Thymus (tissue), 11 donors: ENCODE data around the gene SLC38A10. TPM values are rescaled to one million over a fixed set of nuclear protein-coding genes. Genes with fewer than 3 reads are reported as not detected.

ENCODE experiments used
- DNase-seq, 9 donors: peaks; one replicate each; pipeline ENCODE4 v3.0.0-alpha.2; 2013; ENCODE audit warnings: low spot score in 9 of 9, low read depth in 6 of 9, missing footprints in 1 of 9
- H3K27ac ChIP-seq, 2 donors: one replicate each; pipeline ENCODE4 v1.5.1; 2013; ENCODE audit warnings: control low read depth in 1 of 2, low read depth in 1 of 2, low read length in 1 of 2, mild to moderate bottlenecking in 1 of 2, moderate library complexity in 1 of 2
- H3K27me3 ChIP-seq, 2 donors: one replicate each; pipeline ENCODE4 v1.5.1; 2013; ENCODE audit warnings: low read length in 1 of 2; ENCODE audit not compliant: control insufficient read depth in 2 of 2, insufficient read depth in 1 of 2
- H3K36me3 ChIP-seq, 2 donors: one replicate each; pipeline ENCODE4 v1.5.1; 2013; ENCODE audit warnings: low read length in 1 of 2, mild to moderate bottlenecking in 1 of 2, moderate library complexity in 1 of 2; ENCODE audit not compliant: control insufficient read depth in 2 of 2, insufficient read depth in 2 of 2
- H3K4me1 ChIP-seq, 2 donors: one replicate each; pipeline ENCODE4 v1.5.1; 2013; ENCODE audit warnings: low read length in 2 of 2; ENCODE audit not compliant: control insufficient read depth in 2 of 2, insufficient read depth in 2 of 2
- H3K4me3 ChIP-seq, 2 donors: one replicate each; pipeline ENCODE4 v1.5.1; 2013; ENCODE audit warnings: low read length in 2 of 2, control low read depth in 1 of 2, mild to moderate bottlenecking in 1 of 2
- H3K9me3 ChIP-seq, 2 donors: one replicate each; pipeline ENCODE4 v1.5.1; 2013; ENCODE audit warnings: low read length in 1 of 2, mild to moderate bottlenecking in 1 of 2; ENCODE audit not compliant: control insufficient read depth in 2 of 2, insufficient read depth in 1 of 2
- WGBS: extraction: QIAGEN DNeasy Blood & Tissue Kit; methylation state at CpG from one replicate; pipeline ENCODE4 v1.1.7; 2013; 5-methylcytosine and 5-hydroxymethylcytosine counted together
- polyA plus RNA-seq: library from polyadenylated mRNA; stranded (reverse); fragments of 200-250 nt; gene quantifications from one replicate; pipeline ENCODE4 v1.2.3, GENCODE V29; 2013
- total RNA-seq: library from RNA; stranded (reverse); fragments of 120-200 nt; gene quantifications from one replicate; pipeline ENCODE4 v1.2.4, GENCODE V29; 2013
- donor health status: healthy.

Gene SLC38A10
- total and polyA plus RNA-seq, 2 donors = 21.0 to 63.6 TPM

DNA sequence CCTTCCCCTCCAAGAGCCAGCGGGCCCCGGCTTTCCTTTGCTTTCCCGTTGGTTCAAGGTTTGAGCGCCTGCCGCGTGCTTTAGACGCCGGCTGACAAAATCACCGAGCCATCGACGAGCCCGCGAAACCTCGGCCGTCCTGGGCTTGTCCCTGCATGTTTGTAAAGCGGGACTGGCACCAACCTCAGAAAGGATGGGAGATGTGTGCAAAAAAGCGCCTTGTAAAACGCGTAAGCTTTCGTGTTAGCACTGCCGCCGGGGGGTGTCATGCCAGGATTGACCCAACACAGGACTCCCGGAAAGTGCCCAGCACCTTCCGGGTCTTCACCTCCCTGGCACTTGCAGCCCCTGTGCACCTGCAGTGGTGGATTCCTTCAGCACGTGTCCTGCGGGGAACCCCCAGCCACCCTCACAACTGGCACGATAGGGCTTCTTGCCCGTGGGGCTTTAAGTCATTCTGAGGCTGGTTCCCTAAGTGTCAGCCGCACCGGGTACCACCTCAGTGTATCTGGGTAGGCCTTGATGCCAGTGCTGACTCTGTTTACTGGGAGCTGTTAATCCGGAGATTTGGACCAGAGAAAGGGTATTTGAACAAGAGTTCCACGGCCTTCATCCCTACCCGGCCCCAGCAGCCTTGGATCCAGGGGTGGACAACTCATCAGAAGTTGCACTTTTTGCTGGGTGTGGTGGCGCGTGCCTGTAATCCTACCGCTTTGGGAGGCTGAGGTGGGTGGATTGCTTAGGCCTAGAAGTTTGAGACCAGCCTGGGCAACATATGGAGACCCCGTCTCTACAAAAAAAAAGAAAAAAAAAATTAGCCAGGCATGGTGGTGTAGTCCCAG is 55.2 kb downstream of the SLC38A10 start:
- H3K27ac ChIP-seq = peak overlapping the region in 1 of 2 donors; percentile 2
- H3K27me3 ChIP-seq = no peaks in the 10 kb centered on the region
- DNase-seq = peak in 1 of 9 donors; percentile 33
- H3K9me3 ChIP-seq = no peaks in the 10 kb centered on the region
- peak overlapping the region; percentile 74 to 86 for H3K4me3 ChIP-seq
- 21% methylated on average over 37 of the region's 37 CpGs for WGBS
- H3K36me3 ChIP-seq = peaks cover 25 to 31% of the 10 kb centered on the region in 2 donors
- H3K4me1 ChIP-seq = peaks cover 19 to 37% of the 10 kb centered on the region in 2 donors

DNA sequence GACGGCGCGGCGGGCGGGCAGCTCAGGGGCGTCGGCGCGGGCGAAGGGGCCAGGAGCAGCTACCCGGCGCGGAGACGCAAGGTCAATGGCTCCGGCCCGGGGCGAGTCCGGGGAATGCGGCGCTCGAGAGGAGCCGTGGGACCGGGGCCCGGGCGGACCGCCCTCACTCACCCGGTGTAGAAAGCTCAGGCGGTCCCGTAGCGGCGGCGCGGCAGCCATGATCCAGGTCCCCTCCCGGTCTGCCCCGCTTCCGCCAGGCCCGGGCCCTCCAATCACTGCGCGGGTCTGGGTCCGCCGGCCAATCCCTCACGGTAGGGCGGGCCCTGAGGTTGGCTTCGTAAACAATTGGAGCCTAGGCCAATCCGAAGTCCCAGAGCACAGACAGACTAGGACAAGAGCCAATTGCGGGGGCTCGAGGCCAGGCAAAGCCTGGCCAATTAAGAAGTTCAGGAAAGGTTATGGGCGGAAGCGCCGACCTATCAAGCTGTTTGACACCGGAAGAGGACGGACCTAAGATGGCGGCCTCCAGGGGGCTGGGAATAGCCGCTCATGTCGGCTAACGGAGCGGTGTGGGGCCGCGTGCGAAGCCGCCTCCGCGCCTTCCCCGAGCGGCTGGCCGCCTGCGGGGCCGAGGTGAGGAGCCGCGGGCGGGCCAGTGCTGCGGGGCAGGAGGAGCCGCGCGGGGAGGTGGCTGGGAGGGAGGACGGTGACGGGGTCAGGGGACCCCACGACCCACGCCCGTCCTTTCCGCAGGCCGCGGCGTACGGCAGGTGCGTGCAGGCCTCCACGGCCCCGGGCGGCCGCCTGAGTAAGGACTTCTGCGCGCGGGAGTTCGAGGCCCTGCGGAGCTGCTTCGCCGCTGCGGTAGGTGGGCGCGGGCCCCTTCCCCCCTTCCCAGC is 56.0 kb downstream of the SLC38A10 start, which contains the start of the genes NDUFAF8 and TEPSIN:
TSS of gene NDUFAF8 (plus strand) at position 504 of the 899 bp plus-strand sequence. CDS start at position 550, 46 bp downstream.
TSS of gene TEPSIN (minus strand) at position 241 of the 899 bp plus-strand sequence. CDS start at position 219, 22 bp downstream.
- WGBS = under 1% methylated on average over 100 of the region's 100 CpGs
- no peaks in the 10 kb centered on the region for H3K9me3 ChIP-seq
- DNase-seq = peak; percentile 89 to 100 (median 98)
- H3K27ac ChIP-seq = peak within 1 kb of the TSS; percentile 2 to 84
- H3K36me3 ChIP-seq = peaks cover 21 to 29% of the 10 kb centered on the region in 2 donors
- no peaks in the 10 kb centered on the region for H3K27me3 ChIP-seq
- peak within 1 kb of the TSS; percentile 74 to 86 for H3K4me3 ChIP-seq
- H3K4me1 ChIP-seq = peaks cover 19 to 37% of the 10 kb centered on the region in 2 donors

DNA sequence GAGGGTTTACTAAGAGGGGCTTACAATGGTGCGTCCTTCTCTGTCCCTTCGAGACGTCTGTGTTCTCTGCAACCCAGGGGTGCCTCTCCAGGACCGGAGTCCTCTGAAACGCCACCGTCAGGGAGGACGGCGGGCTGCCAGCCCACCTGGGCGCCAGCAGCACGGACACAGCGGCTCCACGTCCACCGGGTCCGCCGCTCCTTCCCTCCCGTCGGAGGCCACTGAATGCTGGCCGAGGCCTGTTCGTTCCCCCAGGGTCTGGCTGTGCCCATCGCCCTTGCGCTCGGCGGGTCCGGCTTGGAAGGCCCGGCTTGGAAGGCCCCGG is 56.7 kb downstream of the SLC38A10 start:
- Histone ChIP-seq H3K9me3 (no peaks in the 10 kb centered on the region), H3K36me3 (peaks cover 24 to 35% of the 10 kb centered on the region in 2 donors), H3K27me3 (no peaks in the 10 kb centered on the region), H3K4me1 (peaks cover 19 to 37% of the 10 kb centered on the region in 2 donors), H3K4me3 (peak overlapping the region; percentile 74 to 86), H3K27ac (peak overlapping the region in 1 of 2 donors; percentile 9)
- WGBS = under 1% methylated on average over 26 of the region's 26 CpGs
- DNase-seq = no peak

DNA sequence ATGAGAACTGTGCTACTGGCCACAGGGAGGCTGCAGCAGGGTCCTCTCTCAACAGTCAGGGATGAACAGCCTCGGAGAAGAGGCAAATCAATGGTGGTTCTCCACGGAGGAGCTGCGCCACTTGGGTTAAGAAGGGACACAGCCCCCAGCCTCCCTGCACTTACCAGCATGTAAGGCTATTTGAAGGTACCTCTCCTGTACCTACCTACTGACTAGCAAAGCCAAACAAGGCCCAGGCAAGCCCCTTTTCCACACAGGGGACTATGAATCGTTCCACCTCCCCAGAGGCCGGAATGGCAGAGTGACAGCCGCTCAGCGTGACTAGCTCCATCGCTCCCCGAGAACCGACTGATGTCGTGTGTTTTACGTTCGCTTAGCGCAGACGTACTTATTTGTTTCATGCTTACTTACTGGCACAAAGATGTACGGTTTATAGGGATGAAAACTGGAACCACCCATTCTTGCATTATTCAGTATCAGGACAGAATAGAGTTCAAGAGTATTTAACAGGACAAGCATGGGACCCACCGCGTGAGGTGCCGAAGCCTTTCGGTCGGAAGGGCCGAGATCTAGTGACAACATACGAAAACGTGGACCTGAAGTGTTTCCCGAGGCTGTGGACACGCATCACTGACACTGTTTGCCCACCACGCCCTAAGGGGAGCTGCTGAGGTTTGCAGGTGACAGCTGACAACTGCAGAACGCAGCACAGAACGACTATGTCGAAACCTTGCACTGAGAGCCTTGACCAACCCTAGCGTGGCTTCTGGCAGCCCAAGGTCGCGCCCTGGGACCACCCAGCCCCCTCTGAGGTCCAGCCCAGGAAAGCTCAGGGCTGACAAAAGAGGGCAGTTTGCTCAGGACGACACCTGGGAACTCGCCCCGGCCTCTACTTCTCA is 57.3 kb downstream of the SLC38A10 start:
- H3K27ac ChIP-seq = no peak overlapping the region
- 70% methylated on average over 36 of the region's 36 CpGs for WGBS
- H3K4me3 ChIP-seq = peak overlapping the region; percentile 74 to 86
- no peaks in the 10 kb centered on the region for H3K9me3 ChIP-seq
- peaks cover 19 to 37% of the 10 kb centered on the region in 2 donors for H3K4me1 ChIP-seq
- H3K36me3 ChIP-seq = peaks cover 30 to 40% of the 10 kb centered on the region in 2 donors
- no peaks in the 10 kb centered on the region for H3K27me3 ChIP-seq
- DNase-seq = no peak

DNA sequence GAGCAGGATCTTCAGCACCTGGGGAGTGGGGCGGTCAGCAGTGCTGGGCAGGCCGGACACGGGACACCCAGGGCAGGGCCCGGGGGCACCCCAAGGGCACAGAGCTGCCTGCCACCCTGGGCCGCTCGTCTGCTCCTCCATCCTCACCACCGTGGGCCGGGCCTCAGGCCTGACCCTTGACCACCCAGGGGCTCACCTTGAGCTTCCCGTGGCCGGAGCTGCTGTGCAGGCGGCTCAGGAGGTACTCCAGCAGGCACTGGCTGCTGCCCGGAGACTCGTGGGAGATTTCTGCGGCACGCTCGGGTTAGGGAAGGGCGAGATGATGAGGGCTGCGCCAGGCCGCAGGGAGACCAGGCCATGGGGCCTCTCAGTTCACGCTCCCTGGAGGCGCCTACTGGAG is 58.3 kb downstream of the SLC38A10 start:
- Histone ChIP-seq H3K4me1 (peaks cover 19 to 32% of the 10 kb centered on the region in 2 donors), H3K36me3 (peaks cover 36 to 49% of the 10 kb centered on the region in 2 donors)

DNA sequence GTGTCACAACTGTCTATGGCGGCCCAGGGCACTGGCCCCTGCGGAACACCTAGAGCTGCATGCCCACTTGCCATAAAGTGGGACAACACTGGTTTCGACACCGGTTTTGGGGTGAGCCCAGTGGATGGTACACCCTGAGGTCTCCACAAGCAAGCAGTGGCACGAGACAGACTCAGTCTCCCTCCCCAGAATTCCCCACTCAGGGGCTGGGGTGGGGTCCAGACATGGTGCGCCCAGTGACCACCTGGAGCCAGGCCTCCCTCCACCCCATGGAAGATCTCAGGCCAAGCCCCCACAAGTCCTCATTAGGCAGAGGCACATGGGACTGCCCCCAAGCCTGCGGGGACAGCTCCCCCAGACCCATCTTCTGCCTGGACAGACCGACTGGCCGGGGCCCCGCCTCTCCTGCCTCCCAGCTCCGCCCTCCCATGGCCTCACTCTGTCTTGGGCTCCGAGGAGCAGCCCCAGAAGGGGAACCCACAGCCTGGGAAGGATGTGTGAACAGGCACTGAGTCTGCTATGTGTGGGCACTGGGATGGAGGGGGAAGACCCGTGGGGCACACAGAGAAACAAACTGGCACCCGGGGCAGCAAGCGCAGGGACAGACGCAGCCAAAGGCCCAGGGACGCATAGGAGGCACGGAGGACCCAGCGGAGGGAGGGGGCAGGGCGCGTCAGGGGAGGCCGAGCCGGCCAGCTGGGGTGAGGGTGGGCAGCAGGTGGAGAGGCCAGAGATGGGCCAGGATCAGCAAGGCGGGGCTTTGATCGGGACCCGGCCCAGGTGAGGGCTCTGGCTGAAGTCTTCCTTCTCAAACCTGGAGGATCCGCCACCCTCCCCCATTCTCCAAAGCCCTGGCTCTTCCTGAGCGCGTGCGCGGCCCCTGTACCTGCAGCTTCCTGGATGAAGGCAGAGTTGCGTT is 59.0 kb downstream of the SLC38A10 start:
- no peak for DNase-seq
- Histone ChIP-seq H3K4me1 (peaks cover 19 to 28% of the 10 kb centered on the region in 2 donors), H3K9me3 (peaks cover 0 to 2% of the 10 kb centered on the region in 2 donors), H3K4me3 (no peak overlapping the region), H3K36me3 (peaks cover 40 to 50% of the 10 kb centered on the region in 2 donors), H3K27me3 (no peaks in the 10 kb centered on the region), H3K27ac (no peak overlapping the region)
- 97% methylated on average over 32 of the region's 32 CpGs for WGBS

More for the DNA sequence above, 58.3 kb downstream of the SLC38A10 start:
- WGBS = 98% methylated on average over 21 of the region's 21 CpGs
- Histone ChIP-seq H3K27ac (no peak overlapping the region), H3K27me3 (no peaks in the 10 kb centered on the region), H3K4me3 (no peak overlapping the region), H3K9me3 (no peaks in the 10 kb centered on the region)
- DNase-seq = no peak

DNA sequence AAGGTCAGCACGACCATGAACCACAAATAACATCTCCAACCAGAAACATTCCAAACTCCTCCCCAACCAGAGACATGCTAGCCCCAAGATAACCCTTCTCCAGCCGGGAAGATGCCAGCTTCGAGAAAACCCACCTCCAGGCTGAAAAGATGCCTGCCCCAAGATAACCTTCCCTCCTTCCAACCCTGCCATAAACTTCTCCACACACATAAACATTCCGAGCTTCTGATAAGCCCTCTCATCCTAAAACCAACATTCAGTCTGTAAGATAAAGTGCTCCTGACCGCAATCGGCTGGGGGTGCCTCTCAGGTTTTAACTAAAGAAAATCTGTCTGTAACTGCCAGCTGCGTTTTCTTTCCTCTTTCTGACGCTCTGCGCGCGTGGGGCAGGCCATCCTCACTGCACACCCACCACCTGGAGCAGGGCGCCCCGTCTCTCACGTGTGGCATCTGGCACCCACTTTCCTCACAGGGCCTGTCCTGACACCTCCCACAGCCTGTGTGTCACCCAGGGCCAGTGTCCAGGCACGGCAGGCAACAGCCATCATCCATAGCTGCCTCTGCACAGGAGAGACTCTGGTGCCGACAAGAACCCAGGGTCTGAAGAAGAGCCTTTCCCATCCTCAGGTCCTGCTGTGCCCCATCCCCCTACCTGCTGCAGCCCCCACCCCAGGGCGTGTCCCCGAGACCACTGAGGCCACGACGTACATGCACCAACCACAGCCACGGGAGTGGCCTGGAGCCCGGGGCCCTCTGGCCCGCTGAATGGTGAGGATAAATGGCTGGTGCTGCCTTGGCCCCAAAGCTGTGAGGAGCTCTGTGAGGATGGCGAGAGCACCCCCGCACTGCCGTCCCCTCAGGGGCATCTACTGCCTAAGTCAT is 59.9 kb downstream of the SLC38A10 start:
- H3K27me3 ChIP-seq = no peaks in the 10 kb centered on the region
- H3K4me3 ChIP-seq = no peak overlapping the region
- DNase-seq = no peak
- peaks cover 46 to 57% of the 10 kb centered on the region in 2 donors for H3K36me3 ChIP-seq
- WGBS = 98% methylated on average over 26 of the region's 26 CpGs
- H3K27ac ChIP-seq = no peak overlapping the region
- peaks cover 0 to 2% of the 10 kb centered on the region in 2 donors for H3K9me3 ChIP-seq
- H3K4me1 ChIP-seq = peaks cover 15 to 19% of the 10 kb centered on the region in 2 donors
